ENCODE measurements around the gene RSPH6A.

Gene RSPH6A

DNA sequence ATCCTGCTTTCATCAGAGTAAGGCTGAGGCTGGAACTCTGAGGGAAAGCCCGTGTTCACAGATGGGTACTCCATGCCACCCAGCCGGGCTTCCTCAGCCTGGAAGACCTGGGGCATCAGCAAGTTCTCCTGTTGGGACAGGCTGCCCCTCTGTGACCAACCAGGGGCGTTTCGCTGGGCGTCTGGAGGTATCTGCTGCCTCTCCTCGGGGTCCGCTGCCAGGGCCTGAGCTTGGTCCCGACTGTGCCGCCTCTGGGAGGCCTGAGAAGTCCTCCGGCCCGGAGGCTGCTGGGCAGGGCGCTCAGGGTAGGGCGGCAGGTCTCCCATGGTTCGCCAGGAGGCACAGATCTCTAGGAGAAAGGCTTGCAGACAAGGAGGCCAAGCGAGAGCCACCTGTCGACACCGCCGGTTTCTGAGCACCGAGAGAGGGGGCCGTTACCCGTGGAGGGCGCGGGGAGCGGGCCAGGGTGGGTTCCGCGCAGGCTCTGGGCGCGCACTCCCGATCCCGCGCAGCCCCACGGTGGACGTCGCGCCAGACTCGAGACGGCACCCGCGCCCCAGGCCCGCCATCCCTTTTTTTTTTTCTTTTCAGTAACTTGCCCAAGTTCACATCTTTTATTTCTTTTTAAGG lies at the start of gene RSPH6A:
Gene RSPH6A (minus strand): TSS at position 458 of the 630 bp plus-strand sequence. CDS start 132 bp downstream, at position 326.
- no peak for DNase-seq (ENCODE audit: low read depth)

DNA sequence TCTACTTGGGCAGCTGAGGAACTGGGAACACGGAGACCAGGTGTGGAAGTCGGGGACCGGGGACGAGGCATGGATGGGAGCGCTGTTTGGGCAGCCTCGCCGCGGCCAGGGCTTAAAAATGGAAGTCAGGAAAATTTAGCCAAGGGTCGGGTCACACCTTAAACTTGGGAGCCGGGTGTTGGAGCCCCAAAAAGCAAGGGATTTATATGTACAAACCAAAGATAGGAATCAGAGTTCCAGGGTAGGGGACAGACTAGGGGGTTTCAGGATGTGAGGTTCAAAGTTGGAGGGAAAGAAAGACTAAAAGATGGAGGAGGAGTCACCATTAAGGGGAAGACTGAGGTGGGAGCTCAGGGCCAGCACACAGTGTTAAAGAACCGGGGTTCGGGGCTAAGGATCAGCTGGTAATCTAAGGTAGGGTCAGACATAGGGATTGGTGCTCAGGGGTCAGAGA lies 49.5 kb upstream of the RSPH6A start:
- no peak for DNase-seq (ENCODE audit: low read depth)

DNA sequence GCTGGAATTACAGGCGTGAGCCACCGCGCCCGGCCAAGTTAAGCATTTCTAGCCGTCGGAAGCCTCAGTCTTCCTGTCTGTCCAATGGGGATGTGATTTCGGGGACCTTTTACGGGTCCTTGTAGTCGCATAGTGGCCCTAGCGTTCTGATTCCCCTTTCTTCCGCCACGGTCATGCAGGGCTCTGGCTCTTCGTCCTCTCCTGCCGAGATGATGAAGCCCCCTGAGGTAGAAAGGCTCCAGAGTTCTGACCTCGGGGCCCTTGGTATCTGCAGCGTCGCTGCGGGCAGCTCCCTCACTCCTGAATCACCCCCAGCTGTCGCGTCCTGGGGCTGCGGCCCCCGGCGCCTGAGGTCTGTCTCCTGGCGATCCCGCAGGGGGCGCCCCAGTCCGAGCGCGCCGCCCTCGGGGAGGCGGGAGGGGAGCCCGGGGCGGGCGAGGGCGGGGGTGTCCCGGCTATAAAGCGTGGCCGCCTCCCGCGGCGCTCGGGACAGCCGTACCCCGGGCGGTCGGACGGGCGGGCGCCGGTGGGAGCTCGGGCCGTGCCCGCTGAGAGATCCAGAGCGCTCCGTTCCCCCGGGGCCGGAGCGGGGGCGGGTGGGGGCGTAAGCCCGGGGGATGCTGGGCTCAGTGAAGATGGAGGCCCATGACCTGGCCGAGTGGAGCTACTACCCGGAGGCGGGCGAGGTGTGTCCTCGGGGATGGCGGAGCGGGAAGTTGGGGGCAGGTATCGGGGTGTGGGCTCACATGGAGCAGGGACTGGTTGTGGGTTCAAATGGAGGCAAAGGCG lies 48.9 kb upstream of the RSPH6A start, which contains the start of gene FOXA3:
Gene FOXA3 (plus strand): TSS at position 487 of the 789 bp plus-strand sequence. CDS start 131 bp downstream, at position 618.
- no peak for DNase-seq (ENCODE audit: low read depth)

DNA sequence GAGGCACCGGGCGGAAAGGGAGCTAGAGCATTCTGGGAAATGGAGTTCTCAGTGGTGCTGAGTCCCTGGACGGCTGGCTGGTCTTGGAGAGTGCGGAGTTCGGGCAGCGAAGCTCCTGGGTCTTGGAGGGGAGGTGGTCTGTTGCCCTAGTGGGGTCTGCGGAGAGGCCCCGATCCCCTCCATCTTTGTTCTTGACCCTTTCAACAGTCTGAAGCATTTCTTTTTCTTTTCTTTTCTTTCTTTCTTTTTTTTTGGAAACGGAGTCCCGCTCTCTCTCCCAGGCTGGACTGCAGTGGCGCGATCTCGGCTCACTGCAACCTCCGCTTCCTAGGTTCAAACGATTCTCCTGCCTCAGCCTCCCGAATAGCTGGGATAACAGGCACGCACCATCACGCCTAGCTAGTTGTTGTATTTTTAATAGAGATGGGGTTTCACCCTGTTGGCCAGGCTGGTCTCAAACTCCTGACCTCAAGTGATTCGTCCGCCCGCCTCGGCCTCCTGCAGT lies 48.3 kb upstream of the RSPH6A start:
- DNase-seq (ENCODE audit: low read depth): no peak

DNA sequence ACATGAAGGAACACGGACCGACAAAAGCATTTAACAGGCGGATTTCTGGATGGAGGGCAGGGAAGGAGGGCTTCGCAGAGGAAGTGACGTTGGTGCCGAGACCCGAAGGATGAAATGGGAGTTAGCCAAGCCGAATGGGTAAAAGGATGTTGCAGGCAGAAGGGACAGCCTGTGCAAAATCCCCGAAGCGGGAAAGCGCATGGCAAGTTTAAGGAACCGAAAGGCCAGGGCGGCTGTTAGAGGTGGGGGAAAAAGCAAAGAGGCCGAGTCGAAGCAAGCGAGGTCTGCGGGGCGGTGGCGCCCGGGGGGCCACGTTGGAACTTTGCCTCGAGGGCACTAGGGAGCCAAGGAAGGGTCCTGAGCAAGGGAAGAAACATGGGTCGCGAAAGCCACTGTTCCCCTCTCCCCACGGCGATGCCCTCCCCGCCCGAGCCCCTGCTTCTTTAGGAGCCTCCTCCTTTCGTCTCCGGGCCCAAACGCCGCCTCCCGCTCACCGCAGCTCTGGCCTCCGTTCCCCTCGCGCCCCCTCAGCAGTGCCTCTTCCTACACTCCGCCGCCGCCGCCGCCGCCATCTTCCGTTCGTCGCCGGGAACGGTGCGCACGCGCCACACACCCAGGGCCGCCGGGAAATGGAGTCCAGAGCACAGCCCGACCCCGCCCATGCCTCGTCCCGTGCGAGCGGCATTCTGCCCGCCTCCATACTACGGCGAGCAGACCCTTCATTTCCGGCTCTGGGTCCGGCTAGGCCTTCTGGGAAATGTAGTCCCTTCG lies 47.6 kb upstream of the RSPH6A start, which contains the start of gene SYMPK:
Gene SYMPK (minus strand): TSS at position 584 of the 771 bp plus-strand sequence. CDS start 8,652 bp downstream, outside the sequence.
- peak; percentile 91 for DNase-seq (ENCODE audit: low read depth)

DNA sequence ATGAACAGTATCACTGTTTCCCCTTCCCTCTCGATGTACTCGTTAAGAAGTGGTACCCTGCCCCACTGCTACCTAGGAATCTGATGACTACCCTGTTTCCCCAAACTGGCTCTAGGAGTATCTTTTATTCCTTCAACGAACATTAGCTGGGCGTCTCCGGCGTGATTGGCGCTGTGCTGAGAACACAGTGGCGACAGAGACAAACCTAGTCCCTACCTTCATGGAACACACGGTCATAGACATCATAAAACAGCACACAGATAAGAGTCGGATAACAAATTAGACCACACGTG lies 47.1 kb upstream of the RSPH6A start:
- DNase-seq (ENCODE audit: low read depth): no peak

DNA sequence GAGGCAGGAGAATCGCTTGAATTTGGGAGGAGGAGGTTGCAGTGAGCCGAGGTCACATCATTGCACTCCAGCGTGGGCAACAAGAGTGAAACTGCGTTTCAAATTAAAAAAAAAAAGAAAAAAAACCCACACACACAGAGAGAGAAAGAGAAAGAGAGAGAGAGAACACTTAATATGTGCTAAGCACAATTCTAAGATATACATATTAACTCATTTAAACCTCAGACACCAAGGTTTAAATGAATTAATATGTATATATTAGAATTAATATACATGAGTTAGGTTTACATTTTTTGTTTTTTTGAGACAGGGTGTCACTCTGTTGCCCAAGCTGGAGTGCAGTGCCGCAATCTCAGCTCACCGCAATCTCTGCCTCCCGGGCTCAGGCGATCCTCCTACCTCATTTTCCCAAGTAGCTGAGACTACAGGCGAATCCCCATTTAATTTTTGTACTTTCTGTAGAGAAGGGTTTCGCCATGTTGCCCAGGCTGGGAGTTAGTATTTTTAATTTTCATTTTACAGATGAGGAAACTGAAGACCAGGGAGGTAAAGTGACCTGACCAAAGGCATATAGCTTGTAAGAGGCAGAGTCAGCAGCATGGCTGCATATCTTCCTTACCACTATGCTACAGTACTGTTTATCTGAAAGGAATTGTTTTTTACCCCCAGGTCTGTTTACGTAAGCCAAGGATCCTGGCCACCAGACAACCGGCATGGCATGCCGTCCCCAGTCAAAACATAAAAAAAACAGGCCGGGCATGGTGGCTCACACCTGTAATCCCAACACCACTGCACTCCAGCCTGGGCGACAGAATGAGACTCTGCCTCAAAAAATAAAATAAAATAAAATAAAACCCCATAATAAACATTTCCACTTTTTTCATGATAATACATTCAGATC lies 45.5 kb upstream of the RSPH6A start:
- DNase-seq (ENCODE audit: low read depth): no peak

DNA sequence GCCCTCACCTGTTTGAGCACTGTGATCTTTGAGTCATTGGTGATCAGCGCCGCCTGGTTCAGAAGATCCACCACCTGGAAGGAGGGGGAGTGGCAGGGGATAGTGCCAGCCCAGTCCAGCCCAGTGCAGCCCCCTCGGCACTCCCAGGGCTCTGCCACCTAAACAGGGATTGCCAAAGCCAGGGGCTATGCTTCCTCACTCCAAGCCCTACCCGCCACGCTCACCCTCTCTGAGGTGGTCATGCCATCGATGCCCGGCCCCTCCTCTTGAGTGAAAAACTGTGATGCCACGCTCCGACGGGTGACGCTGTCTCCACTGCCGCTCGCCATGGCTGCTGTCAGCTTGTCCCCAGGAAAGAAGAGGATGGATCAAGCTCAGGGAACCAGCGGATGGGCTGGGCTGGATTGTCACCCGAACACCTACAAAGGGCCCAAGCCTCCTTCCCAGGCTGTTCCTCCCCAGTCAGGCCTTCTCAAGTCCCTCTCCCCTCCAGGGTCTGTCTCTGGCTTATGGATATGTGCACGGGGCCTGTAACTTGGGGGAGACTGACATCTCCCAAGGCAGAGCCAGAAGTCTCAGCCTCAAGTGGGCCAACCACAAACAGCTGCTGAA lies 39.2 kb upstream of the RSPH6A start:
- no peak for DNase-seq (ENCODE audit: low read depth)

DNA sequence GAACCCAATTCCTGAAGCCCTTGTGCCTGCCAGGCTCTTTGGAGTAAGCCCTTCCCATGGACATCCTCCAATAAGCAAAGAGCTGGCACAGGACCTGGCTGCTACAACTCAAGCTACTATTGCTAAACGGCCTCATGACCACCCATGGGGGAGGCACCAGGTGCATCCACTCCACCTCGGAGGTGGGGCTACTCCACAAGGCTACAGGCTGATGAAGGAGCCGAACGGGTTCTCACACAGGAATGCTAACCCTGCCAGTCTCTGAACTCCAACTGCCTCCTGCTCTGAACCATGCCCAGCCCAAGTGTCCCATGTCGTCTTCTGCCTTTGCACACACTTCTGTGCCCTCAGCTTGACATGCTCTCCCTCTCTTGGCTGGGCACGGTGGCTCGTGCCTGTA lies 37.9 kb upstream of the RSPH6A start:
- no peak for DNase-seq (ENCODE audit: low read depth)

DNA sequence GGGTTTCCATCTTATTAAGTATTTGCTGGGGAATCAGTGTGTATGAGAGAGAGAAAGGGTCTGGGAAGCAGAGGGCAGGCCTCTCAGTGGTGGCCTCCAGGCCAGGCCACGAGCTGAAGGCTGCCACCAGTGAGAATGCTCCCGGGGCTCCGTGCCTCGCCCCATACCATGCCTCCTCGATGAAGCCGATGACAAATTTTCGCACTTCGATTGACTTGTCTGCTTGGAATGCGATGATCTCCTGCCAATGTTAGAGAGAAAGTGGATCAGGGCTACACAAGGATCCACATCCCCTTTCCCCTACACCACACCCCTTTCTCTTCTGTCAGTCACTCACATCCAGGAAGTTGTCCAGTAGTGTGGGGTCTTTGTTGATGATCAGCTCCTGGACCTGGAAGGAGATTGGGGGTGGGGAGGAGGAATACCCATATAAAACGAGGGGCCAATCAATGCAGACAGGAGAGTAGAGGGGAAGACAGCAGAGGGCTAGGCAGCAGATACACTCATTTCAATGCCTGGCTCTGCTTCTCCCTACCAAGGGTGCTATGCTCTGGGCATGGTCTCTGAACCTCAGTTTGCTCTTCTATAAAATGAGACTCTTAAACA lies 37.1 kb upstream of the RSPH6A start:
- DNase-seq (ENCODE audit: low read depth): no peak

DNA sequence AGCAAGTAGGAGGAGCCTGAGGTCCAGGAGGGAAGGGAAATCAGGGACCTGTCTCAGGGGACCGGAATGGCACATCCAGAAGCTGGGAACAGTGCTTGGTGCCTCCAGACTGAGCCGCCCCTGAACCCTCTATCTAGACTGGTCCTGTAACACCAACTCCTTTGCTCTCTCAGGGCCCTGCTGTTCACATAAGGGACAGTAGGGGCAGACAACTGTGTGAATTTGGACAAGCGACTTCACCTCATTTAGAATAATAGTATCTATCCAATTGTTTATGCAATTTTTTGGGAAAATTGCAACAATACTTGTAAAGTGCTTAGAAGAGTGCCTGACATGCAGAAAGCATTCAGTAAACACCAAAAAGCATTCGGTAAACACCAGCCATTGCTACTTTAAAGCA lies 33.8 kb upstream of the RSPH6A start:
- DNase-seq (ENCODE audit: low read depth): no peak

DNA sequence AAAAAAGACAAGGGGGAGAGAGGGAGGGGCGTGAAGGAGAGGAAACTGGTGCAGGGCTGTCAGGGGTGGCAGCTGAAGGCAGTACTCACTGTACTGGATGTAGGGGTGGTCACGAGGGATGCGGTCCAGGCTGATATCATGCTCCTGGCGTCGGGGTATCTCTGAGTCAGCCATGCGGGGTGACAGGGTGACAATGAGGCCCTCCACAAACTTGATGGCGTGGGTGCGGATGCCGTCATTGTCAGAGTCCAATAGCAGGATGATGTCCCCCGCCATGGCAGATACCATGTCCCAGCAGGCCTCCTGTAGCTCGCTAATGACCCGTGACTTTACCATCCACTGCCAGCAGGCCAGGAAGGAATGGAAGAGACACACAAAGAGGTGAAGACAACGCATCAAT lies 32.6 kb upstream of the RSPH6A start:
- no peak for DNase-seq (ENCODE audit: low read depth)

DNA sequence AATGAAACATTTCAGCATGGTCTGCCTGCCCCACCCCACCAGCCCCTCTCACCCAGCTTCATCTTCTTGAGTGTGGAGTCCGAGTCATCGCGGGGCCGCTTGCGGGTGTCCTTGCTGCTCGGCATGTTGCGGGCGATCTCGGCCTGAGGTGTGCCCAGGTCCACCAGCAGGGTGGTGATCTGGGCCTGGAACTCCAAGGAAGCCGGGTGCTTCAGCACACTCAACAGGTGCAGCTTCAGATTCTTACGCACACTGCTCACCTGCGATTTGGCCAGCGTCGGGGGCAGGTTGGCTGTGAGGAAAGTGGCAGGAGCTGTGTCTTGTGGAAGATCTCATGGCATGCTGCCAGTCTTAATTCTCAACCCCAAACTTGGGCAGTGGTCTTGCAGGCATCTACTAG lies 27.1 kb upstream of the RSPH6A start:
- no peak for DNase-seq (ENCODE audit: low read depth)

DNA sequence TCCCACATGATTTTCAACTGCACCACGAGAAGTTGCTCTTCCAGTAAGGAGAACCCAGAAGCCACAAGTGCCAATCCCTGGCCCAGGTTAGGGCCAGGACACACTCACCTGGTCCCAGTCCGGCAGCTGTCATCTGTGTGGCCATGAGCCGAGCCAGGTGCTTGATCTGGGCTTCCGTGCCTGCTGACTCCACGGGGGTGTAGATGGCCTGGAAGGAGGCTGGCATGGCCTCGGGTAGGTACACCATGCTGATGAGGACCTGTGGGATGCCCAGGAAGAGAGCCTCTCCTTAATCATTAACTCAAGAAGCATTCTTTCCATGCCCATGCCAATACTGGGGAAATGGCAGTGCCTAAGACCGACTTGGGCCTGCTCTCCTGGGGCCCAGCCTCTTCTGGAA lies 19.9 kb upstream of the RSPH6A start:
- no peak for DNase-seq (ENCODE audit: low read depth)

DNA sequence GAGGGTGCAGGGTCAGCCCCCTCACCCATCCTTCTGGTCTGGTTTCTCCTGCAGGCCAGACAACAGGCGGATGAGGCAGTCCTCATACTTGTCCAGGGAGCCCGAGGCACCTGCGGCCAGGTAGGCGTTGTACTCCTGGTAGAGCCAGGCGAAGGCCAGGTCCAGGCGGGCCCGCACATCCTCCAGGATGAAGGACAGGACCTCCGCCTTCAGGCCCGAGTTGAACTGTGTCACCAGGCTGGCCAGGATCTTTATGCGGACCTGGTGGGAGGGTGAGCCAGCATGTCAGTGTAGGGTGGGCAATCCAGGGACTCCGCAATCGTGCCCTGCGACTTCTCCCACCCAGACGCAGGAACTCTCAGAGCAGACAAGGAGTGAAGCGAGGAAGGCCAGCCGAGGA lies 13.8 kb upstream of the RSPH6A start:
- no peak for DNase-seq (ENCODE audit: low read depth)

DNA sequence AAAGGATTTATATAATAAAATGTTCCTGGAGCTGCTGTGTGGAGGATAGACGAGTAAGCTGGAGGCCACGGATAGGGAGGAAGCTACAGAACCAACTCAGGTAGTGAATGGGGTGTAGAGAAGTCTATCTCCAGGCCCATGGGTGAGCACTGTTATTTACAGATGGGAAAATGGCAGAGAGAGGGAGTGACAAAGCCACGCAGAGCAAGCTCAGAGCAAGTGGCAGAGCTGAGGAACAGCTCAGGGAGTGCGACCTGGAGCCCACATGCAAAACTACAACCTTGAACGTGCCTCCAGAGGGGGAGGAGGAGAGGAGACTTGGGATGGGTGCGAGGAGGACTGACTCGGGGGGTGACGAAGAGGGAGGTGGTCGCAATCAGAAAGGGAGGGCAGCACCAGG lies 13.4 kb upstream of the RSPH6A start:
- DNase-seq (ENCODE audit: low read depth): no peak

DNA sequence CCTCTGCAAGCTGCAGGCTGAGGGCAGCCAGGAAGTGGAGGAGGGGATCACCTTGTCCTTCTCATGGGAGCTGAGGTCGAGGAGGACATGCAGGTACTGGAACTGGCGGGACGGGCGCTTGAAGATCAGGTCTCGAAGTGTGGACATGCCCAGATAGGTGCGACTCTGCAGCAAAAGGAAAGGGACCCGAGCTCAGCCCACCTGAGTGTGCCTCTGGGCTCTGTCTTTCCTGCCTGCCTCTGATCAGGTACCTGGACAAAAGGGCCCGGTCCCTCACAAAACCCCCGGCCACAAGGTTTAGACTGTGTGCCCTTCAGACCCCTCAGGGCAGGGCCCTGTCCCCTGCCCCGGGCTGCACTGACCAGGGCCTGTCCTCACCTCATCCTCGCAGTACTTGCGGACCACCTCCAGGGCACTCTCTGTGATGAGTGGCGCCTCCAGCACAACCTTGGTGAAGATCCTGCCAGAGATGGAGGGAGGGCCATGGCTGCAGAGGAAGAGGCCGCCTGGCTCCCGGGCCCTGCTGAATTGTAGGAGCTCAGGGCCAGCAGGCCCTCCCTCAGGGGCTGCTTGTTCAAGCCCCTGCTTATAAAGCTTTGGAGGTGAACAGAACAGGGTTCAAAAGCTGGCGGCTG lies 12.5 kb upstream of the RSPH6A start:
- DNase-seq (ENCODE audit: low read depth): no peak

DNA sequence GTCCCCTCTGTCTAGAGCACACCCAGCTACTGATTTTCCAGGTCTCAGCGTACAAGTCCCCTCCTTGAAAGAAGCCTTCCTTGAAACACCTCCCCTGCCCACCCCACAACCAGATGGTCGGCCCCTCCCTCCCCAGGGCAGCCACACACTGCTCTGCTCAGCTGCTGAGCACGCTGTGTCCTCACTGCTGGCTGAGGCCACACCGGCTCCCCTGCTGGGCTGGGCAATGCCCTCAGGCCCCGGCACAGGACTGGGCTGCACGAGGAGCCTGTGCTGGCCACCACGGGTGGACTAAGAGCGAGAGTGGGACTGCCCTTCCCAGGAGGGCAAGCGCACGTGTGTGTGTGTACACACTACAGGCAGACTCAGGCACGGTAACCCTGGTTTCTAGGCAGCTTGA lies 11.8 kb upstream of the RSPH6A start:
- DNase-seq (ENCODE audit: low read depth): no peak

DNA sequence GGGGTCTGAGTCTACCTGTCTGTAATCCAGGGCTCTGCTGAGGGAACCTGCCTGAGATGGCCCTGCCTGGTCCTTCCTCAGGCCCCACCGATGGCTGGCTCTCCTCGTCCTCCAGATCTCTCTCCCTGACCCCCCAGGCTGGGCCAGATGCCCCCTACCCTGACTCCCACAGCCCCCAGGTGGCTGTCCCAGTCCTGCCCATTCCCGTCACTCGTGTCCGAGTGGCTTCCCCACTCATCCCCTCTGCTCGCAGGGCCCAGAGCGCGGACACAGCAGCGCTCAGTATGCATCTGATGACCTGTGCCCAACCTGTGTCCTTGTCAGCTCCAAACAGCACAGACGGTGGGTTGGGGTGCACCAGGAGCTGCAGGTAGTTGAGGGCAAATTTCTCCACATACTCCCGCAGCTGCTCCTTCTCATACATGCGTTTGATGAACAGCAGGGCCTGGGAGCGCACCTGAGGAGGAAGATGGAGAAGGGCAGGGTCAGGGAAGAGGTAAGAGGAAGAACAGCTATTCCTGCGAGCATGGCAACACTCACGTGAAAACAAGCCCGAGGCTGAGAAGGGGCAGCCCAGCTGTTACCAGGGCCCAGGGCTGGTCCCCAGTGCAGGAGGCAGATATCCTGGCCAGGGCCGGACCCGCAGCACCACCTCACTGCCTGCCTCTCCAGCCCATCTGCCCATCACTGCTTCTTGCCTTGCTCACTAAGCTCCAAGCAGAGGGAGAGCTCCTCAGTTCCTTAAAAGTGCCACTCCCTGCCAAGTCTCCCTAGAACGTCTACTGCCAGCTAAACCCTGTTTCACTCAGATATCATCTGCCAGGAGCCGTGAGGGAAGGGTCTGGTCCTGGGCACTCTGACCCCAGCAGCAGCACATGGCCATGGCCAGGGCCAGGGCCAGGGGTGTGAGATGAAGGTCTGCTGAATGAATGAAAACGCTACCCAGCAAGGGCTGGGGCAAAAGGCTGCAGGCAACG lies 11.1 kb upstream of the RSPH6A start:
- DNase-seq (ENCODE audit: low read depth): no peak

Measured in non-pigmented ciliary epithelial cell (primary cell).